Dendritic cell treated with granulocyte-macrophage colony-stimulating factor and Interleukin-4, amounts not matched to agents 40 ng/mL and 50 ng/mL, for 4 days (primary cell): ENCODE measurements around the gene LACC1.

Experiments used
- H3K27ac Mint-ChIP-seq: one replicate; pipeline ENCODE4 v1.8.0; 2022; ENCODE audit warnings: mild to moderate bottlenecking, mixed read lengths
- H3K27me3 Mint-ChIP-seq: one replicate; pipeline ENCODE4 v1.8.0; 2022; ENCODE audit warnings: mild to moderate bottlenecking, mixed read lengths
- H3K36me3 Mint-ChIP-seq: one replicate; pipeline ENCODE4 v1.8.0; 2022; ENCODE audit warnings: low read depth, mixed read lengths
- H3K4me1 Mint-ChIP-seq: one replicate; pipeline ENCODE4 v1.8.0; 2022; ENCODE audit warnings: low read depth, mixed read lengths
- H3K4me3 Mint-ChIP-seq: one replicate; pipeline ENCODE4 v1.8.0; 2022; ENCODE audit warnings: mild to moderate bottlenecking, moderate library complexity, mixed read lengths
- H3K9me3 Mint-ChIP-seq: one replicate; pipeline ENCODE4 v1.8.0; 2022; ENCODE audit warnings: mixed read lengths
- intact Hi-C: fragments of 100-400 bp; cut with micrococcal nuclease; formaldehyde crosslinking; loops from one replicate; pipeline ENCODE4 v1.15.0; 2022

Gene LACC1

DNA sequence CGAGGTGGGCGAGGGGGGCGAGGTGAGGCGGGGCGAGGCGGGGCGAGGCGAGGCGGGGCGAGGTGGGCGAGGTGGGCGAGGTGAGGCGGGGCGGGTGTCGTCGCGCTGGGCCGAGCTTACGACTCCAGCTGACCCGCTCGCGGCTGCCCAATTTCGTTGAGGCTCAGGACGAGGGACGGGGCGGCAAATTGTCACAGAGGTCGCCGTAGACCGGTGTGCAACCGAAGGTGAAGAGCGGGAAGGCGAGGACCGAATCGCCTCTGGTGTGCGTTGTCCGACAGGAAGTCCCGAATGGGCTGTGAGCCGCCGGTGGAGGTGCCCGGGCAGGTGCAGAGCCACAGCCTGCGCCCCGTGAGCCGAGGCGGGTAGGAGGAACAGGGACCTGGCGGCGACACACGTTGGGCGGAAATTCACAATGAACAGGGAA lies at the start of gene LACC1:
LACC1 (plus strand) TSS at position 150 of the 427 bp plus-strand sequence. CDS start 1,082 bp downstream, outside the sequence.
- H3K9me3 Mint-ChIP-seq: no peaks in the 10 kb centered on the region
- H3K36me3 Mint-ChIP-seq: peaks cover 36% of the 10 kb centered on the region
- intact Hi-C loops: loop anchor here (5.0 to 10.0 kb wide), 5 partner anchors 402 to 1602 kb away; partner anchors contain the start of gene TSC22D1
- H3K4me1 Mint-ChIP-seq: peaks cover 43% of the 10 kb centered on the region
- peak within 1 kb of the TSS; percentile 98 for H3K4me3 Mint-ChIP-seq
- peak within 1 kb of the TSS; percentile 100 for H3K27ac Mint-ChIP-seq
- H3K27me3 Mint-ChIP-seq: peaks cover 7% of the 10 kb centered on the region

DNA sequence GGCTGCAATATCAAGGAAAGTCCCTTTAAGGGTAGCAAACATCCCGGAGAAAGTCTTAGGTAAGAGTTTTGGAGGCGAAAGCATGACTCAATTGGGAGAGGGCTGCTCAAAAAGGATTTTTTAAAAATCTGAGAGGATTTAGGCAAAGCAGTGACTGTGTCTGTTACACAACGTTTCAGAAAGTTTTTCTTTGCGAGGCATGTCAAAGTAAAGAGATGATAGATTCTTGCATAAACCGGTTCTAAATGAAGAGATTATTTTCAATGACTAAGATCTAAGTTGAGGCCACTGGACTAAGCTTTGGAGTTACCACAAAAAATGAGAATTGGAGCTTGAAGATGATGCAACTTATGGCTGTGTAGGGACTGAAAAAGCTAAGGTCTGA lies 49.2 kb upstream of the LACC1 start:
- Mint-ChIP-seq H3K36me3 (no peaks in the 10 kb centered on the region), H3K4me3 (no peak overlapping the region), H3K27ac (peak overlapping the region; percentile 29), H3K9me3 (no peaks in the 10 kb centered on the region), H3K27me3 (no peaks in the 10 kb centered on the region), H3K4me1 (peaks cover 14% of the 10 kb centered on the region)
- intact Hi-C loops: no loop called here

DNA sequence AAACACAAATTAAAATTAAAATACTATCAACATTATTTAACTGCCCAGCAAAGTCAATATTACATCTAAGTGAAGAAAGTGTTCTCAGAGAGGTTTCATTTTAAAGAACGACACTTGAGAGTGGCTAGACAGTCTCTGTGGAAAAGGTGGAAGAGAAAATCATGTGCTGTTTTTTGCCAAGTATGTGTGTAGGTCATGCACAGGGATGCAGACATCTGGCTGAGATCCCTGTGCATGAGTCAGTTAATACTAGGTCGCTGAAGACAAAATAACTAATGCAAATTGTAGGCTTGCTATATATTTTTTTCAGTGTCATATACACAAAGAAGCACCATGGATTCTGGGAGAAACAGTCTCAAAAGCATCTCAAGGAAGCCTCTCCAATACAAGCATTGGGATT lies 48.6 kb upstream of the LACC1 start:
- H3K9me3 Mint-ChIP-seq: no peaks in the 10 kb centered on the region
- no peak overlapping the region for H3K4me3 Mint-ChIP-seq
- H3K36me3 Mint-ChIP-seq: no peaks in the 10 kb centered on the region
- no peak overlapping the region for H3K27ac Mint-ChIP-seq
- H3K27me3 Mint-ChIP-seq: no peaks in the 10 kb centered on the region
- H3K4me1 Mint-ChIP-seq: peaks cover 14% of the 10 kb centered on the region
- intact Hi-C loops: no loop called here

DNA sequence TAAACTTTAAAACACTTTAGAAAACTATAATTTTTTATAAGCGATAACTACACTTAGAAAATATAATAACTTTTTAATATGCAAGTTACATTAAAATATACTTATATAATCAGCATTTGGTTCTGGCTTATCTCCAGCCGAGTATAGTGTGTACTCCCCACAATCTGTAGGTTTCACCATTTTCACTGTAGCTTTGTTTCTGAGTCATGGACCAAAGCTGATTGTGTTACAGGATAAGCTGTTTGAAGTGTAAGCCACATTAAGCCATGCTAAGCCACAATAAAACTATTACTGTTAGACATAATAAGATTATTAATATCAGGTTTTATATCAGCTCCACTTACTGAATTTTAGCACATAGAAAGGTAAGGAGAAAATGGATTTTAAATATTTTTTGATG lies 44.0 kb upstream of the LACC1 start:
- intact Hi-C loops: no loop called here
- no peaks in the 10 kb centered on the region for H3K36me3 Mint-ChIP-seq
- H3K9me3 Mint-ChIP-seq: no peaks in the 10 kb centered on the region
- H3K4me3 Mint-ChIP-seq: no peak overlapping the region
- H3K27ac Mint-ChIP-seq: no peak overlapping the region
- no peaks in the 10 kb centered on the region for H3K27me3 Mint-ChIP-seq
- peaks cover 6% of the 10 kb centered on the region for H3K4me1 Mint-ChIP-seq

DNA sequence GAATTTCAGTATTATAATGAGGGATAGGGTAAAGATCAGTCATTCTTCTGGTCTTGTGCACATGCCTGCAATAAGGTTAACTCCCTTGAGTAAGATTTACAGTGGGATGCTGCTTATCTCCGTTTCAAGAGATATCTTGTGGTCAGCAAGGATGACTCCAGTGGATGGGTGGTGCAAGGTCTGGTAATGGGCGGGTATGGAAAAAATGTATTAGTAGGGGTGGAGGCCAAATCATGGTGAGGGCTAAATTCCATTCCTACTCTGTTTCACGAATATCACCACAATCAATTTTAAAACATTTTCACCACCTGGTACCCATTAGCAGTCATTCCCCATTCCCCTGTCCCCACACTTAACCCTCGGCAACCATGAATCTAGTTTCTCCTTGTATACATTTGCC lies 40.8 kb upstream of the LACC1 start:
- no peak overlapping the region for H3K27ac Mint-ChIP-seq
- intact Hi-C loops: no loop called here
- no peaks in the 10 kb centered on the region for H3K27me3 Mint-ChIP-seq
- no peaks in the 10 kb centered on the region for H3K36me3 Mint-ChIP-seq
- H3K4me3 Mint-ChIP-seq: no peak overlapping the region
- H3K4me1 Mint-ChIP-seq: no peaks in the 10 kb centered on the region
- H3K9me3 Mint-ChIP-seq: no peaks in the 10 kb centered on the region

DNA sequence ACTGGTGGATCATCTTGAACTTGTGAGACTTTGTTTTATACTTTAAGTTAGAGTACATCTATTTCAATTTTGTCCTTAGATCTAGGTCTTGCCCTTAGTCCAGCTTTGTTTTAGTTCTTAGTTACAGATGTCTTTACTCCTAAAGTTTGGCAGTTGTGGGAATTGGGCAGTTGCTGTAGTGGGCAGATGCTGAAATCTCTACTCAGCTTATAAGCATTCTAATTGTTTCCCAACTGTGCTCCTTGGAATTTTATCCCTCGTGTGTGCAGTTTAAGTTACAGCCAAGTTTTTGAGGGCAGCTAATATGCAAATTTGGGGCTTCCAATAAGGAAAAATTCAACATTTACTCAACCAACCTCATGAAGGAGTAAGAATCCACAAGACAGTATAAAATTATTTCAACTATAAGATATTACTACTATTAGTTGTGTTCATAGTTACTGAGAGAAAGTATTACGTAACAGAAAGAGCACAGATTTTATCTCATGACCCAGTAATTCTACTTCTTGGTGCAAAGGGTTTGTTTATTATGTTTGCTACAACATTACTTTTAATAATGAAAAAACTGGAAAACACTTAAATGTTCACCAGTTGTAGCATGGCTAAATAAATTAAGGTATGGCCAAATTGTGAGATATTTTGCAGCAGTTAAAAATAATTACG lies 33.1 kb upstream of the LACC1 start:
- intact Hi-C loops: no loop called here
- Mint-ChIP-seq H3K36me3 (peaks cover 16% of the 10 kb centered on the region), H3K27ac (no peak overlapping the region), H3K9me3 (peaks cover 20% of the 10 kb centered on the region), H3K4me3 (no peak overlapping the region), H3K27me3 (no peaks in the 10 kb centered on the region), H3K4me1 (peaks cover 13% of the 10 kb centered on the region)

DNA sequence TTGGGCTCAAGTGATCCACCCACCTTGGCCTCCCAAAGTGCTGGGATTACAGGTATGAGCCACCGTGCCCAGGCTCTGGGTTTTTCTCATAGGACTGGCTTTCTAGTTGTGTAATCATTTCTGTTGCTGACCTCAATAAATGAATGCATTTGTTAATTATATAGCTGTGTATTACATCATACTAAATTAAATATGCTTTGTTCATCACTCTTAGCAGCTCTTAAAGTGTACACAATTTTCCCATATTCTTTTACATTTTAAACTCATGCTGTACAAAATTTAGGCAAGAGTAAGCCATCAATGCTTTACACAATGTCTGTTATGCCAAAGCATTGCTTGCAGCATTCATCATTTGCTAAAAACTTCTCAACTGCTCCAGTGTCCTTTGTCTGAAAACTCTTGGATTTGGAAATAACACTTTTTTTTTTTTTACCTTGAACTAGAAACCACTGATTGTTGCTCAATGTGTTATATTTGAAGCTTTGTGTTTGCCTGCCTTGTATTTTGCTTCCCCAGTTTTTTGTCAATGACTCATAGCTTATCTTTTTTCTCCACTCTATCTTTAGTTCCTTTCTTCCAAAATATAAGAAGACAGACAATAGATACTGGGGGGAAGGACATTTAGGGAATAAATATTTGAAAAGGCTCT lies 31.6 kb upstream of the LACC1 start:
- peaks cover 35% of the 10 kb centered on the region for H3K9me3 Mint-ChIP-seq

DNA sequence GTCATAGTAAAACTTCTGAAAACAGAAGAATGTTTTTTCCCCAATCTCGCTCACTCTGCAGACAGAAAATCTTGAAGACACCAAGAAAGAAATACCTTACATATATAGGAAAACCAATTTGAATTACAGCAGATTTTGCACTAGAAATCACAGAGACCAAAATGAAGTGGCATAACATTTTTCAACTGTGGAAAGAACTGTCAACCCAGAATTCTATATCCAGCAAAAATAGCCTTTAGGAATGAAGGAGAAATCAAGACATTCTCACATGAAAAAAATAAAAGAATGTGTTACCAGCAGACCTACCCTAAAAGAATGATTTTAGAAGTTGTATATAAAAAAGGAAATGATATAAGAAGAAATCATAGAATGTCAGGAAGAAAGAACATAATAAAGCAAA lies 28.8 kb upstream of the LACC1 start:
- Mint-ChIP-seq H3K4me1 (peaks cover 13% of the 10 kb centered on the region), H3K9me3 (peaks cover 62% of the 10 kb centered on the region), H3K4me3 (no peak overlapping the region), H3K27me3 (no peaks in the 10 kb centered on the region), H3K27ac (no peak overlapping the region), H3K36me3 (peaks cover 30% of the 10 kb centered on the region)
- intact Hi-C loops: no loop called here

More for the DNA sequence above, 31.6 kb upstream of the LACC1 start:
- Mint-ChIP-seq H3K27me3 (no peaks in the 10 kb centered on the region), H3K4me1 (peaks cover 13% of the 10 kb centered on the region), H3K36me3 (peaks cover 28% of the 10 kb centered on the region), H3K4me3 (no peak overlapping the region), H3K27ac (no peak overlapping the region)
- intact Hi-C loops: no loop called here

DNA sequence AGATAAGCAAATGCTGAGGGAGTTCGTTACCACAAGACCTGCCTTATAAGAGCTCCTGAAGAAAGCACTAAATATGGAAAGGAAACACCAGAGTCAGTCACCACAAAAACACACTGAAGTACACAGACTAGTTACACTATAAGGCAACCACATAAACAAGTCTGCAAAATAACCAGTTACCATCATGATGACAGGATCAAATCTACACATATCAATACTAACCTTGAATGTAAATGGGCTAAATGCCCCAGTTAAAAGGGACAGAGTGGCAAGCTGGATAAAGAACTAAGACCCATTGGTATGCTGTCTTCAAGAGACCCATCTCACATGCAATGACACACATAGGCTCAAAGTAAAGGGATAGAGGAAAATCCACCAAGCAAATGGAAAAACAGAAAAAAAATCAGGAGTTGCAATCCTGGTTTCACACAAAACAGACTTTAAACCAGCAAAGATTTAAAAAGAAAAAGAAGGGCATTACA lies 26.7 kb upstream of the LACC1 start:
- H3K4me1 Mint-ChIP-seq: peaks cover 6% of the 10 kb centered on the region
- intact Hi-C loops: no loop called here
- no peak overlapping the region for H3K27ac Mint-ChIP-seq
- H3K9me3 Mint-ChIP-seq: peaks cover 66% of the 10 kb centered on the region
- H3K4me3 Mint-ChIP-seq: no peak overlapping the region
- H3K36me3 Mint-ChIP-seq: peaks cover 30% of the 10 kb centered on the region
- H3K27me3 Mint-ChIP-seq: no peaks in the 10 kb centered on the region

DNA sequence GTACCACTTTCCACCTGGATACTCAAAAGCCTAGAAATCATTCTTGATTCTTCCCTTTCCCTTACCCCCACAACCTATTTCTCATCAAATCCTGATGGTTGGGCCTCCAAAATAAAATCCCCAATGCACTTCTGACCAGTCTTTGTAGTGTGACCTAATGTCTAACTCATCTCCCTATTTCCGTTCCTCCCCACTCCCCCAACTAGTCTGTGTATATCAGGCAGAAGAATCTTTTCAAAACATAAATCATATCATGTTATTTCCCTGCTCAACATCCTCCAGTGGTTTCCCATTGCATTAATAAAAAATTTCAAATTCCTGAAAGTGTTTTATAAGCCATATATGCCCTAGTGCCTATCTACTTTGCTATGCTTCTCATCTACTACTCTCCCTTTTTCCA lies 17.8 kb upstream of the LACC1 start:
- no peaks in the 10 kb centered on the region for H3K9me3 Mint-ChIP-seq
- no peaks in the 10 kb centered on the region for H3K27me3 Mint-ChIP-seq
- H3K27ac Mint-ChIP-seq: no peak overlapping the region
- H3K4me3 Mint-ChIP-seq: no peak overlapping the region
- peaks cover 5% of the 10 kb centered on the region for H3K4me1 Mint-ChIP-seq
- intact Hi-C loops: no loop called here
- no peaks in the 10 kb centered on the region for H3K36me3 Mint-ChIP-seq

DNA sequence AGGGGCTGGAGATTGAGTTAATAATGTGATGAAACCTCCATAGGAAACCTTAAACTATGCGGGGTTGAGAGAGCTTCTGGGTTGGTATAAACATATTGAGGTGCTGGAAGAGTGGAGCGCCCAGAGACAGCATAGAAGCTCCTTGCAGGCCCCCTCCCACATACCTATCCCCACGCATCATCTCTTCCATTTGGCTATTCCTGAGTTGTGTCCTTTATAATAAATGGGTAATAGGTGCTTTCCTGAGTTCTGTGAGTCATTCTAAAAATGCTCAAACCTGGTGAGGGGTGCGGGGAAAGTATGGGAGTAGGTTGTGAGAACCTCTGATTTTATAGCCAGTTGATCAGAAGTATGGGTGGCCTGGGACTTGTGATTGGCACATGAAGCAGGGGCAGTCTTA lies 14.8 kb upstream of the LACC1 start:
- intact Hi-C loops: no loop called here
- Mint-ChIP-seq H3K4me1 (peaks cover 5% of the 10 kb centered on the region), H3K36me3 (no peaks in the 10 kb centered on the region), H3K27ac (no peak overlapping the region), H3K4me3 (no peak overlapping the region), H3K9me3 (no peaks in the 10 kb centered on the region), H3K27me3 (no peaks in the 10 kb centered on the region)

DNA sequence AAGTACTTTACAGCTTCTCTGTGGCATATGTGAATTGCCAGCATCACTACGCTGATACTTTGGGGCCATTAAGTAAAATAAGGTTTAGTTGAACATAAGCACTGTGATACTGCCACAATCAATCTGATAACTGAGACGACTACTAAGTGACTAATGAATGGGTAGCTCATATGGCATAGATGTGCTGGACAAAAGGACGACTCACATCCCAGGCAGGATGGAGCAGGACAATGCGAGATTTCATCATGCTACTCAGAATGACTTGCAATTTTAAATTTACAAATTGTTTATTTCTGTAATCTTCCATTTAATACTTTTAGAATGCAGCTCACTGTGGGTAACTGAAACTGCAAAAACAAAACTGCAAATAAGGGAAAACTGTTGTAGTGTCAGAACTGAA lies 13.8 kb upstream of the LACC1 start:
- Mint-ChIP-seq H3K4me3 (no peak overlapping the region), H3K27ac (no peak overlapping the region), H3K9me3 (no peaks in the 10 kb centered on the region), H3K36me3 (no peaks in the 10 kb centered on the region), H3K27me3 (no peaks in the 10 kb centered on the region), H3K4me1 (no peaks in the 10 kb centered on the region)
- intact Hi-C loops: no loop called here

DNA sequence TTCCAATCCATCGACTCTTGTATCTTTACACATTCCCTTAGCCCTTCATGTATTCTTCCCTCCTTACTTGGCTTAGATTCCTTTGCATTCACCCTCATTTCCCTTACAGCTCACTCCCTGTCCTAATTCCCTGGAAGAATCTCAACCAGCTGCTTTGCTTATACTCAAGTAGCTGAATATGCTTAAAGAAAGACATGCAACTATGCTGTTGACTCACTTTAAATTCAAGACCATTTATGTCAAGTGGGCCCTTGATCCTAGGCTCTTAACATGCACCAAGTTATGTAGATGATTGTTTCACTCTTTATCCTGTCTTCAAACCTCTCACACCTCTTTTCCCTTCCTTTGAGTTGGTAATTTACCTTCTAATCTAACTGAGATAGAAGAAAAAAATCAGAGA lies 7.5 kb upstream of the LACC1 start:
- Mint-ChIP-seq H3K4me3 (no peak overlapping the region), H3K27me3 (no peaks in the 10 kb centered on the region), H3K36me3 (no peaks in the 10 kb centered on the region), H3K9me3 (no peaks in the 10 kb centered on the region), H3K27ac (no peak overlapping the region), H3K4me1 (peaks cover under 1% of the 10 kb centered on the region)
- intact Hi-C loops: loop anchor here (5.0 to 10.0 kb wide), 5 partner anchors 65 to 1277 kb away; no protein-coding TSS in a partner anchor

DNA sequence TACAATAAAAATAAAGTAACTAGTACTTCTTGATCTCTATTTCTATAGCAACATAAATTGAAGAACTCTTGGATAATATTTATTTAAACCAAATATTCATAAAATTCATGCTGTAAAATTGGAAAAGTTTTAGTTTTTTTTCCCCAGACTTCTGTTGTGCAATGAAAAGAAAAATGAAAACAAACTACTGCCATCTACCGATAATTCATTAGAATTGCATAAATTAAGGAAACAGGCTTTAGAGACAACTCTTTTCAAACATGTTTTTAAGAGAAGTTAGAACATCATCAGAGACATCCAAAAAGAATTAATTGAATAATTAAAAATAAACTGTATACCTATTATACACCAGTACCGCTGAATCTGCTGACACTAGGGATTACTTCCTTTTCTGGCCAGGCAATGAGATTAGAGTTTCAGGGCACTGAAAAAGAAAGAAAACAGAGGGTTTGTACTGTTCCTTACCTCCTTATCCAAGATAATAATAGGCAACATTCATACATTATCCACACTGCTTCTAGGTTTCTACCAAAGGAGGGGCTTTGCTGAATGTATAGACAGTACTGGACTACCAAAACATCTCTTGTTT lies 5.1 kb upstream of the LACC1 start:
- Mint-ChIP-seq H3K36me3 (peaks cover 5% of the 10 kb centered on the region), H3K4me3 (no peak overlapping the region), H3K4me1 (peaks cover 24% of the 10 kb centered on the region)

More for the DNA sequence above, 5.1 kb upstream of the LACC1 start:
- Mint-ChIP-seq H3K27me3 (no peaks in the 10 kb centered on the region), H3K9me3 (no peaks in the 10 kb centered on the region), H3K27ac (no peak overlapping the region)
- intact Hi-C loops: loop anchor here (2.0 to 10.0 kb wide), 8 partner anchors 67 to 1597 kb away; no protein-coding TSS in a partner anchor
